Right ventricle myocardium inferior (tissue), 1 donor: ENCODE data around the gene CDC42BPA. TPM values are rescaled to one million over a fixed set of nuclear protein-coding genes. Genes with fewer than 3 reads are reported as not detected.
A peak's percentile ranks its signal among the peaks of the same experiment; 100 is the strongest.
"Not testable (repeated sequence)": the region's sequence is repeated elsewhere in the genome, so short reads cannot be mapped to it uniquely, and the experiment has no call there.

Experiments used
- ATAC-seq: fragments of 200-7000 bp; cut with Tn5 transposase; one replicate; pipeline ENCODE4 v1.9.1; 2020; ENCODE audit warnings: mild to moderate bottlenecking, moderate library complexity
- DNase-seq: peaks from one replicate; pipeline ENCODE4 v3.0.0; 2021; ENCODE audit errors: missing footprints
- intact Hi-C: fragments of 100-400 bp; cut with DNase I; formaldehyde crosslinking; loops from one replicate; pipeline ENCODE4 v1.11.0; 2022
- total RNA-seq: library from RNA; stranded (reverse); fragmentation: NEBNext Ultra II Directional; extraction: Animal tissue kit (Norgen Biotek cat#: 25700); gene quantifications from one replicate; pipeline ENCODE4 v1.2.1, GENCODE V29; 2021
- donor health status: DM: no; HTN: yes; CAD: no; lungs with severe emphysema.

Gene CDC42BPA
- total RNA-seq, 1 donor from 2014 or later, result 37.2 TPM

DNA sequence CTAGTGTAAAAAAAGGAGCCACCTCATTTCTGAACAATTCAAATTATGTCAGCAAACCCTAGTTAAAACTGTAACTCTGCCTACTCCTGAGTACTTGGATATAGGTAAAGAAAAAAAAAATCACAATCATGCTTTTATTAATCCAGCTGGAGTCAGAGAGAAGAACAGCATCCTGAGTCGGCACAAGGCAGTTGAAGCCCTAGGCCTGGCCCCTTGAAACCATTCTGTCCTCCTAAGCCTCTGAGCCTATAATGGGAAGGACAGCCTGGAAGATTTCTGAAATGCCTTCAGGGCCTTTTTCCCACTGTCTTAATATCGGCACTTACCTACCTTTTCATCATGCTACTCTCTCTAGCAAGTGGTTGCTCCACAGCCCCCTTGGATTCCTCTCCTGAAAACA, 32.5 kb downstream of the CDC42BPA start:
- ATAC-seq, result no peak
- intact Hi-C loops, result no loop called here
- DNase-seq, result no peak

DNA sequence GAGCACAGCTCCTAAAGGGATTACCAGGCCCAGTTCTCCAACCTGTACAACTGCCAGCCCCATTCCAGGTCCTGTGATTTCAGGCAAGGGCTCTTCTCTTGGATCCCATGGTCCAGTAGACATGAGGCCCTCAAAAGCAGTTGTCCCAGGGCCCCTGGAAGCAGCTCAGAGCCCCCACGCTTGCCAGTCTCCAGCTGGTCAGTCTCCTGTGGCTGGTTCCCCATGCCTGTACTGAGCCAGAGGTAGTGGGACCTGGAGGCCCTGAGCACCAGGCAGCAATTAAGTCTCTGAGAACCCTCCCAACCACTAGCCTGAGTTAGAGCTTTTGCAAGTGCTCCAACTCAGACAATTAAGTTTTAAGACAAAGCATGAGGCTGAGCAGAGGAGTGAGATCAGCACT, 36.9 kb downstream of the CDC42BPA start:
- intact Hi-C loops, result no loop called here
- ATAC-seq (no peak), DNase-seq (no peak)

DNA sequence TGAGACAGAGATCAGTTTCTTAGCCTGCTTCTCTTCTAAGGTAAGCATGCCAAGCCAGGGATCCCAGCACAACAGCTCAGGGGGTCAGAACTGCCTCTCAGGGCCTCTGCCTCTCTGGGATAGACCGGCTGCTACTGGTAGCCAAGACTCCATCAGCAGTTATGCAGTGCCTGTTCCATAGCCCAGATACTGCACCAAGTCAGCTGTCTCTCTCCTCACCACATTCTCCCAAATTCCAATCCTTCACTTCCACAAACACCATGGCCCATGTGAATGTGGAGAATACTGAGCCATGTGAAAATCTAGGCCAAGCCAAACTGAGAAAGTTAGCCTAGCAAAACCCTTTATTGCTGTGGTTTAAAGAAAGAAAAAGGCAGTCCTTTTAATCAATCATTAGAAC, 37.5 kb downstream of the CDC42BPA start:
- ATAC-seq (no peak), DNase-seq (no peak)
- intact Hi-C loops, result no loop called here

DNA sequence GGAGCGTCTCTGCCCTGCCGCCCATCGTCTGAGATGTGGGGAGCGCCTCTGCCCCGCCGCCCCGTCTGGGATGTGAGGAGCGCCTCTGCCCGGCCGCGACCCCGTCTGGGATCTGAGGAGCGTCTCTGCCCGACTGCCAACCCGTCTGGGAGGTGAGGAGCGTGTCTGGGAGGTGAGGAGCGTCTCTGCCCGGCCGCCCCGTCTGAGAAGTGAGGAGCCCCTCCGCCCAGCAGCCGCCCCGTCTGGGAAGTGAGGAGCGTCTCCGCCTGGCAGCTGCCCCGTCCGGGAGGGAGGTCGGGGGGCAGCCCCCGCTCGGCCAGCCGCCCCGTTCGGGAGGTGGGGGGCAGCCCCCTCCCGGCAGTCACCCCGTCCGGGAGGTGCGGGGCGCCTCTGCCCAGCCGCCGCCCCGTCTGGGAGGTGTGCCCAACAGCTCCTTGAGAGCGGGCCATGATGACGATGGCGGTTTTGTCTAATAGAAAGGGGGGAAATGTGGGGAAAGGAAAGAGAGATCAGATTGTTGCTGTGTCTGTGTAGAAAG, 42.1 kb downstream of the CDC42BPA start:
- ATAC-seq, DNase-seq, intact Hi-C loops: not testable (repeated sequence)

DNA sequence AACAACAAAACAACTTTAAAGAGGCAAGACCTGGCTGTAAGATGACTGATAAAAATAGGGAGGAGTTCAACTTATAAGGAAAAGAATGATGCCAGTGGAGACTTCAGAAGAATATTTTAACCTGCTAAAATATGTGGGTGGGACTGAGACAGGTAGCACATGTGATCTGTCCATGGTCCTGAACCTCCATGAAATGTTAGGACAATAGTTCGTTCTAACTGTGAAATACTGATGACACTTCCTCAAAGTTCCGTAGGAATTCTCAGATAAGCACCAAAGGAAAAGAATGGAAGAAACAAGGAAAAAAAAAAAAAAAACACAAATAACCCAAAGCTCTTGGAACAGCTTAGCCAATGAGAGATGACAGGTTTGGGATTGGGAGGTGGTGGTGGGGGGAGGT, 44.7 kb downstream of the CDC42BPA start:
- intact Hi-C loops, result no loop called here
- ATAC-seq, result no peak
- DNase-seq, result no peak

DNA sequence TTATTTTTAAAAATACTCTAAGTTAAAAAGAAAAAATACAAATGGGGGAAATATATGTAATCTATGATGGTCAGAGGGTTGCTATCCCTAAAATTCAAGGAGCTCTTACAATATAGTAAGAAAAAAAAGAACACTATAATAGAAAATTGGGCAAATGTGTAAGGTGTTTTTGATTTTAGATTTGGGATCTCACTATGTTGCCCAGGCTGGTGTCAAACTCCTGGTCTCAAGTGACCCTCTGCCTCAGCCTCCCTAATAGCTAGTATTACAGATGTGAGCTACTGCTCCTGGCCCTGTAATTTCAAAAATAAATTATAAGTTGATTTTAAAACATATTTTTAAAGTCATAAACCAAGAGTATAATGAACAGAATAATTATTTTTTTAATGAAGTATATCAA, 45.9 kb downstream of the CDC42BPA start:
- DNase-seq (no peak), ATAC-seq (no peak)
- intact Hi-C loops, result no loop called here

DNA sequence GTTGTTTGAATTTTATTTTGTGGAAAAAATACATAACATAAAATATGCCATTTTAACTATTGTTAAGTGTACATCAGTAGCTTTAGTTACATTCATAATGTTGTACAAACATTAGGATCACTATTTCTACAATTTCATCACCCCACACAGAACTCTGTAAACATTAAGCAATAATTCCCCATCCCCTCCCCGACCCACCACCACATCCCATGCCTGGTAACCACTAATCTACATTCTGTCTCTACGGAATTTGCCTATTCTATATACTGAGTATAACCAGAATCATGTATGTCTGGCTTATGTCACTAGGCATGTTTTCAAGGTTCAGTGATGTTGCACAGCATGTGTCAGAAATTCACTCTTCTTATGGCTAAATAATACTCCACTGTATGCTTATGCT, 47.7 kb downstream of the CDC42BPA start:
- no peak for ATAC-seq
- intact Hi-C loops, result no loop called here
- no peak for DNase-seq

DNA sequence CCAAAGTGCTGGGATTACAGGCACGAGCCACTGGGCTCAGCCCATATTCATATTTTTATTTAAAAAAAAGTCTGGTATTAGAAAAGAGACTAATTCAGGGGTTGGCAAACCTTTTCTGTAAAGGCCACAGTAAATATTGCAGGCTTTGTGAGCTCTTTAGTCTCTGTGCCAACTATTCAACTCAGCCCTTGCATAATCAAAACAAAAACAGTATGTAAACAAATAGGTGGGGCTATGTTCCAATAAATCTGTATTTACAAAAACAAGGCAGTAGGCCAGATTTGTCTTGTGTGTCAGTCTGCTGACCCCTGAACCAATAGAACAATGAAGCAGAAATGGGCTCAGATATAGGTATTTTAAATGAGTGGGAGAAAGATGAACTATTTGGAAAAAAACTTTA, 49.3 kb downstream of the CDC42BPA start:
- DNase-seq (no peak), ATAC-seq (no peak)
- intact Hi-C loops, result no loop called here

DNA sequence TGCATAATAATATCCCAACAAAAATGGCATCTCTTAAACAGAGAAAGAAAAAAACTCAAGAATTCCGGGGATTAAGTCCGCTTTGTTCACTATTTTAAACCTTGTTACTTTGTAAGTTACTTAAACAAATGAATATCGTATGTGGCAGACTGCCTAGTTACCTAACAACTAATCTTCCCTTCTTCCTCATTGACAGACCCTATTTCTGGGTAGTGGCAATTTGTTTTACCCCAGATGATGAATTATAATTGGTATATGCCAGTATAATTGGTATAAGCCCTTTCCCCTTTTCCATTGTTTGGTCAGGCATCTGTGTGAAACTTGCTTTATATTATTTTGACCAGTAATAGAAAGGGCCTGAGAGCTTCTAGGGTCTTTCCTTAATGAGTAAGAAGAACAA, 52.4 kb downstream of the CDC42BPA start:
- intact Hi-C loops, result no loop called here
- ATAC-seq, result no peak
- DNase-seq, result no peak

DNA sequence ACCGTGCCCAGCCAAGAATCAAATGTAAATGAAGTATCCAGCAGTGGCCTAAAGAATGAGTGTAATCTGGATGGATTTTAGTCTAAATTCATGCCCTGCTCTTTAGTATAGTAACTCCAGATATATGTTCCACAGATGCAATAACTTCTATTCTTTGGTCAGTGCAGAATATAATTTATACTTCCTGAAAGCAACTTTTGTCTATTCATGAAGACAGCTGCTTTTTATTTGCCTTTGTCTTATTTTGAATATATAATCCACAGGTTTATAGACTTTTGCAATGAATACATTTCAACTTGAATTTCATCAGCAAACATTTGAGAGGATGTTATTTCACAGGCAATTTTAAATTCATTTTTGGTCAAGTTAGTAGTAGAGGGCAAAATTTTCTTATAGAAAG, 54.4 kb downstream of the CDC42BPA start:
- ATAC-seq, result no peak

DNA sequence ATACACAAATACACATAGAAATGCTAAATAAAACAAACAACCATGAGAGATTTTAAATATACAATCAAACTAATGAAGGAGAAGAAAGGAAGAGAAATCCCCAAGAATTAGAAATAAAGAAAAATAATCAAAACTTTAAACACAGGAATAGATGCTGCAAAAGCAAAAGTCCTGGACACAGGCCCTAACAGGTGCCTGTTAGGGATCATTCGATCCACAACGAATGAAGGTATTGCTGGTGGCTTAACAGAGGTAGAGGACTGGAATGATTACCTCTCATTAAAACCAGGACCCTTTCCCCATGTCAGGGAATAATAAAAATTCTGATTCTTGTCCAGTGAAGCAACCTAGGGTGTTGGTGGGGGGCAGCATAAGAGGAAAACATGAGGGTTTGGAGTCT, 56.8 kb downstream of the CDC42BPA start:
- no peak for ATAC-seq

More for the DNA sequence above, 54.4 kb downstream of the CDC42BPA start:
- intact Hi-C loops, result loop anchor here (5.0 kb wide), 1 partner anchor 33 kb away; no protein-coding TSS in a partner anchor
- no peak for DNase-seq

DNA sequence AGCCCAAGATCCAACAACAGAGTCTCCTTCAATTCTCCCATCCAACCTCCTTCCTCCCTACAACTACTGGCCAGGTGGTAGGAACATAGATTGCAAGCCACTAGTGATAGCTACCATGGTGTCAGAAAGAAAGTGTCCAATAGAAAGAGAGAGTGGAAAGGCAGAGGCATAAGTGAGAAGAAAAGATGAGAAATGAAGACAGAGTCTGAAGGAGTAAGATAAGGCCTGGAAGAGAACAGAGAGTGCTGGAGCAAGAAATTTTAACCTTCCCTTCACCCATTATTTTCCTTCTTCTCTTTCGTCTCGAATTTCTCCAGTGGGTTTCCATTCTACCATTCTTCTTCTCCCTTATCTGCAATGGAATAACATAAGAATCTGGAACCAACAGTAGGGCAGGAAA, 57.9 kb downstream of the CDC42BPA start:
- intact Hi-C loops, result loop anchor here (5.0 kb wide), 1 partner anchor 37 kb away; no protein-coding TSS in a partner anchor
- DNase-seq, result no peak
- ATAC-seq, result no peak

More for the DNA sequence above, 56.8 kb downstream of the CDC42BPA start:
- no peak for DNase-seq
- intact Hi-C loops, result loop anchor here (5.0 kb wide), 1 partner anchor 36 kb away; no protein-coding TSS in a partner anchor

DNA sequence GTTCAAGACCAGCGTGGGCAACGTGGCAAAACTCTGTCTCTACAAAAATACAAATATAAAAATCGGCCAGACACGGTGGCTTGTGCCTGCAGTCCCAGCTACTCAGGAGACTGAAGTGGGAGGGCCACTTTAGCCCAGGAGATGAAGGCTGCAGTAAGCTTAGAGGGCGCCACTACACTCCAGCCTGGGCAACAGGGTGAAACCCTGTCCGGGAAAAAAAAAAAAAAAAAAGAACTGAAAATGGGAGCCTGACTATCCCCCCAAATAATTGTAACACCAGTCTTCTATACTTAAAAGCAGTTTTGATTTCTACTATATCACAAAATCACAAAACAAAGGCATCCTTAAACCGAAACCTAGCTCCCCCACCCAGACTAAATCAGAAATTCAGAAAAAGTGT, 60.3 kb downstream of the CDC42BPA start:
- intact Hi-C loops, result no loop called here
- no peak for ATAC-seq
- DNase-seq, result no peak

DNA sequence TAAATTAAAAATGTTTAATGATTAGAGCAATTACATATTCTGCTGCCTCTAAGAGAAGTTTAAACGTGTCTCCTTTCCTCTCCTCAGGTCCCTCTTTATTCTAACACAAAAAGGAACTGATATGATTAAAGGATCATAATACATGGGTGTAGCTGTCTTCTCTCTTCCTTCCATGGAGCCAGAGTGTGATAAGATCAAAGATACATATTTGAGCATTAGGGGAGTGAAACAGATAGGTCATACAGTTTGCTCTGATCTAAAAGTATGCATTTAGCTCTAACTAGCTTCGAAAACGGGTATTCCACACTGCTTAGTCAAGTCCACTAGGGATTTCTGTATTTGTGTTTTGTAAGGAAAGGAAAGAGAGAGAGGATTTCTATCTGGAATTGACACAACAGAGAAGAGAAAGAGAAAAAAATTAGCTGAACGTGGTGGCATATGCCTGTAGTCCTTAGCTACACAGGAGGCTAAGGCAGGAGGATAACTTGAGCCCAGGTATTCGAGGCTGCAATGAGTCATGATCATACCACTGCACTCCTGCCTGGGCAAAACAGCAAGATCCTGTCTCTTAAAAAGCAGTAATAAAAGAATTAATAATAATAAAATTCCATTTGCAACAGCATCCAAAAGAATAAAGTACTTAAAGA, 63.1 kb downstream of the CDC42BPA start:
- no peak for DNase-seq
- intact Hi-C loops, result no loop called here
- ATAC-seq, result no peak

DNA sequence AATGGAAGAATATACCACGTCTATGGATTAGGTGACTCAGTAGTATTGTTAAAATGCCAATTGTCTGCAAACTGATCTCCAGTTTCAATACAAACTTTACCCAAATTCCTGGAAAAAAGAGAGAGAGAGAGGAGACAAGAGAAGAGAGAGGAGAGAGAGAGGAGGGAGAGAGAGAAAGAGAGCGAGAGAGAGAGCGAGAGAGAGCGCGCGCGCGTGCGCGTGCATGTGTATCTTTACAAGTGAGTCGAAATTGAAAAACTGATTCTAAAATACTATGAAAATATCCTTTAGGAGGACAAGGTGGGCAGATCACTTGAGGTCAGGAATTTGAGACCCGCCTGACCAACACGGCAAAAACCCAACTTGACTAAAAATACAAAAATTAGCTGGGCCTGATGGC, 65.2 kb downstream of the CDC42BPA start:
- no peak for ATAC-seq
- intact Hi-C loops, result no loop called here
- no peak for DNase-seq

DNA sequence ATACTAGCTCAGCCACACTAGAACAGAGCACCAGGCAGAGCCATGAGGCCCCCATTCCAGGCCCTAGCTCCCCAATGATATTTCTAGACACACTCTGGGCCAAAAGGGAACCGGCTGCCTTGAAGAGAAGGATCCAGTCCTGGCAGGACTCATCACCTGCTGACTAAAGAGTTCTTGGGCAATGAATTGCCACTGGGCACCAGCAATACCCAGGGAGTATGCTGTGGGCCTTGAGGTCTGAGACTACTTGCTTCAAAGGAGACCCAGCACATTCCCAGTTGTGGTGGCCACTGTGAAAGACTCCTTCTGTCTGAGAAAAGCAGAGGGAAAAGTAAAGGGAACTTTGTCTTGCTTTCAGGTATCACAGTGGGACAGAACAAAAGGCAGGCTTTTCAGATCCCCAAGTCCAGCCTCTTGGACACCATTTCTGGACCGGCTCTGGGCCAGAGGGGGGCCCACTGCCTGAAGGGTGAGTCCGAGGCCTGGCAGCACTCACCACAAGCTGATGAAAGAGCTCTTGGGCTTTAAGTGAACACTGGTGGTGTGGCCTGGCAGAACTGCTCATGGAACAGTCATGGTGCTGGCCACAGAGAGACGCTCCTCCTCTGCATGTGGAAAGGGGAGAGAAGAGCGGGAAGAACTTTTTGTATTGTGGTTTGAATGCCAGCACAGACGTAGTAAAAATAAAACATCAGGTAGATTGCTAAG, 72.5 kb downstream of the CDC42BPA start:
- ATAC-seq (peak; percentile 86), DNase-seq (no peak)
- intact Hi-C loops, result loop anchor here (10.0 kb wide), 1 partner anchor 331 kb away; no protein-coding TSS in a partner anchor

DNA sequence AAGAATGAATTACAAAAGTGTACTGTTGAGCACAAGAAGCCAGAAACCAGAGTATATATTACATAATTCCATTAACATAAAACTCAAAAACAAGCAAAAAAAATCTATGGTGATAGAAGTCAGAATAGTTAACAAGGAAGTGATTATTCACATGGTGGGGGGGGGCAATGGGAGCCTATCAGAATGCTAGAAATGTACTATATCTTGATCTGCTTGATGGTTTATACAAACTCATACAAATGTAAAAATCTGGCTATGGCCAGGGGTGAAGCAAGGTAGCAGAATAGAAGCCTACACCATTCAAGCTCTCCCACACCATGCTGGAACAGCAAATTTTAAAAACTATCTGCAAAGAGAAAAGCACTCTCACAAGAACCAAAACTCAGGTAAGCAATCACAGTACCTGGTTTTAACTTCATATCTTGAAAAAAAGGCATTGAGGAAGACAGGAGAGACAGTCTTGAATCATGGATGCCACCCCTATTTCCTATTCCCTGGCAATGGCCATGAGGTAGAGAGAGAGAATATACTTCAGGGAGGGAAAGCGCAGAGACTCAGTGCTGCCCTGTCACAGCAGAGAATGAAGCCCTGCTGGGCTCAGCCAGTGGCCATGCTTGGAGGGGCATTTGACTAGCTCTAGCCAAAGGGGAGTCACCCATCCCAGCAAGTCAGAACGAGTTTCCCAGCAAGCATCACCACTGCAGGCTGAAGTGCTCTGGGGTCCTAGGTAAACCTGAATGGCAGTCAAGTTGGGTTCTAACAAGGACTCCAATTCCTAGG, 73.8 kb downstream of the CDC42BPA start:
- no peak for DNase-seq
- peak; percentile 43 for ATAC-seq
- intact Hi-C loops, result loop anchor here (5.0 to 10.0 kb wide), 3 partner anchors 73 to 330 kb away; partner anchors contain the start of gene CDC42BPA

DNA sequence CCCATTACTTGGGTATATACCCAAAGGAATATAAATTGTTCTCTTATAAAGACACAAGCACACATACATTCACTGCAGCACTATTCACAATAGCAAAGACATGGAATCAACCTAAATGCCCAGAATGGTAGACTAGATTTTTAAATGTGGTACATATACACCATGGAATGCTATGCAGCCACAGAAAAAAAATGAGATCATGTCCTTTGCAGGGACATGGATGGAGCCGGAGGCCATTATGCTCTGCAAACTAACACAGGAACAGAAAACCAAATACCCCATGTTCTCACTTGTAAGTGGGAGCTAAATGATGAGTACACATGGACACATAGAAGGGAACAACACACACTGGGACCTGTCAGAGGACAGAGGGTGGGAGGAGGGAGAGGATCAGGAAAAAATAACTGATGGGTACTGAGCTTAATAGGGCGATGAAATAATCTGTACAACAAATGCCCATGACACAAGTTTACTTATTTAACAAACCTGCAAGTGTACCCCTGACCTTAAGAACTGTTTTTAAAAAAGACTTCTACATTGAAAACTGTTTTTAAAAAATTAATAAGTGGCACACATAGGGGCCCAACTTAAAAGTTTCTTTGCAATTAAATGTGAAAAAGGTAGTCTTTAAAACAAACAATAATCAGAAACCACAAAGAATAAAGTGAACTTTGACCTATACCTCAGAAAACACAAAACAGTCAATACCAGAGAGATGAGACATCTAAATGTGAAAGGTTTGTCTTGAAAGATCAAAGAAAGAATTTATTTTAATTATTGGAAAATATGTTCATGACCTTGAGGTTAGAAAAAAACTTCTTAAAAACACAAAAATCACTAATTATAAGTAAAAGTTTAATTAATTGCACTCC, 75.2 kb downstream of the CDC42BPA start:
- ATAC-seq (peak; percentile 41), DNase-seq (no peak)
- intact Hi-C loops, result loop anchor here (5.0 to 10.0 kb wide), 3 partner anchors 74 to 328 kb away; partner anchors contain the start of gene CDC42BPA
